Measurements from ENCODE around the gene MAP2K7. TPM values are rescaled to one million over a fixed set of nuclear protein-coding genes. Genes with fewer than 3 reads are reported as not detected.

MAP2K7 gene
- total RNA-seq, 1 experiment from 2014 or later, result 7.1 TPM

DNA sequence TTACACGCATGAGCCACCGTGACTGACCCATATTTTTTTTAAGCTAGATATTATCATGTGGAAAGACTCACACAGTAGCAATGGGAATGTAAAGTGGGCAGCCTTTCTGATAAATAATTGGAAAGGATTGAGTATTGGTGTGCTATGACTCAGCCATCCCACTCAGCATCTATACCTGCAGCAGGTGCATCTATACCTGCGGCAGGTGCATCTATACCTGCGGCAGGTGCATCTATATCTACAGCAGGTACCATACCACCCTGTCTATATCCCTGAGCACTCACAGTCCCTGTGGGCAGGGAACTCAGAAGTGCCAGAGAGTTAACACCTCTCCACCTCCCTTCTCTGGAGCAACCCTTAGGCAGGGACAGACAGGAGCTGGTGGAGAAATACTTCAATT is 20.6 kb upstream of the MAP2K7 start:
- DNase-seq (ENCODE audit: low spot score), result no peak

DNA sequence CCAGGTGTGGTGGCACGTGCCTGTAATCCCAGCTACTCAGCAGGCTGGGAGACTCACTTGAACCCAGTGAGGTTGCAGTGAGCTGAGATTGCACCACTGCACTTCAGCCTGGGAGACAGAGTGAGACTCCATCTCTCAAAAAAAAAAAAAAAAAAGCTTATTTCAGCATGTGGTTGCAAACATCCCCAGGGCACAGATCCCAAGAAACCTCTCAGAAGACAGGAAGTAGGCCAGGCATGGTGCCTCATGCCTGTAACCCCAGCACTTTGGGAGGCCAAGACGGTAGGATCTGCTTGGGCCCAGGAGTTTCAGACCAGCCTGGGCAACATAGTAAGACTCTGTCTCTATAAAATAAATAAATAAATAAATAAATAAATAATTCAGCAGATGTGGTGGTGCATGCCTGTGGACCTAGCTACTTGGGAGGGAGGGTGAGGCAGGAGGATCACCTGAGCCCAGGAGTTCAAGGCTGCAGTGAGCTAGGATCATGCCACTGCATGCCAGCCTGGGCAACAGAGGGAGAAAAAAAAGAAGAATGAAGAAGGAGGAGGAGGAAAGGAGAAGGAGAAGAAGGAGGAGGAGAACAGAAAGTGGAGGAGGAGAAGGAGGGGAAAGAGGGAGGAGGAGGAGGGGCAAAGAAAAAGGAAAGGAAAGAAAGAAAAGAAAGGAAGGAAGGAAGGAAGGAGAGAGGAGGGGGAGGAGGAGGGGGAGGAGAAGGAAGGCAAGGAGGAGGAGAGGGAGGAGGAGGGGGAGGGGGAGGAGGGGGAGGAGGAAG is 19.7 kb upstream of the MAP2K7 start:
- DNase-seq (ENCODE audit: low spot score), result no peak

DNA sequence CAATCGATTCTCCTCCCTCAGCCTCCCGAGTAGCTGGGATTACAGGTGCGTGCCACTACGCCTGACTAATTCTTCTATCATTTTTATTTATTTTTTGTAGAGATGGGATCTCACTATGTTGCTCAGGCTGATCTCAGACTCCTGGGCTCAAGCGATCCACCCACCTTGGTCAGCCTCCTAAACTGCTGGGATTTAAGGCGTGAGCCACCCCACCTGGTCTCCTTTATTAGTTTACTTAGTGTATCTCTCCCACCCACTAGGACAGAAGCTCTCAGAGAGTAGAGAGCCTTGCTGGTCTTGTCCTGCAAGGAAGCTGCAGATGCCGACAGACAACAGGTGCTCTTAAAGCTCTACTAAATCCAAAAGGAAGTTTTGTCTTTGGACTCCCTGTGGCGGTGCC is 17.9 kb upstream of the MAP2K7 start:
- DNase-seq (ENCODE audit: low spot score), result no peak

DNA sequence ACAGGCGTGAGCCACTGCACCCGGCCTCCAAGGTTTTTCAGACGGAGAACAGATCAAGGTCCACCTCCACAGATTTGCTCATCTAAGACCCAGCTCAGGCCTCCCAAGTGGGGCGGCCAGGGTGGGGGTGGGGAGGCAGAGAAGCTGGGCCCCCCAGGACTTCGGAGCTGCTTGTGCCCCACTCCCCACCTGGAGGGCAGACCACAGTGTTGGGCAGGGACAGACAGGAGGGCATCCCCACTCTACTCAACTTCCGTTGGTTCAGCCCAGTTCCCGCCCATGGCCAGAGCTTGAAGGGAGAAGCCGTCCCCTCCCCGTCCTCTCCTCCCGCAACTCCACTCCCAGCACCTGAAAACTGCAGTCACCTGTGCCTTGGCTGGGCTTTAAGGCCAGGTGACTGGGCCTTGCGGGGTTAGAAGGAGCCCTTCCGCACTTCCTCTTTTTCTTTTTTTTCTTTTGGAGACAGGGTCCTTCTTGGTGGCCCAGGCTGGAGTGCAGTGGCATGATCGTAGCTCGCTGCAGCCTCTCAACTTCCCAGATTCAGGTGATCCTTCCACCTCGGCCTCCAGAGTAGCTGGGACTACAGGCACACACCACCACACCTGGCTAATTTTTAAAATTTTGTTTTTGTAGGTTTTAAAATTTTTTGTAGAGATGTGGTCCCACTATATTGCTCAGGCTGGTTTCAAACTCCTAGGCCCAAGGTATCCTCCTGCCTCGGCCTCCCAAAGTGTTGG is 16.1 kb upstream of the MAP2K7 start:
- no peak for DNase-seq (ENCODE audit: low spot score)

DNA sequence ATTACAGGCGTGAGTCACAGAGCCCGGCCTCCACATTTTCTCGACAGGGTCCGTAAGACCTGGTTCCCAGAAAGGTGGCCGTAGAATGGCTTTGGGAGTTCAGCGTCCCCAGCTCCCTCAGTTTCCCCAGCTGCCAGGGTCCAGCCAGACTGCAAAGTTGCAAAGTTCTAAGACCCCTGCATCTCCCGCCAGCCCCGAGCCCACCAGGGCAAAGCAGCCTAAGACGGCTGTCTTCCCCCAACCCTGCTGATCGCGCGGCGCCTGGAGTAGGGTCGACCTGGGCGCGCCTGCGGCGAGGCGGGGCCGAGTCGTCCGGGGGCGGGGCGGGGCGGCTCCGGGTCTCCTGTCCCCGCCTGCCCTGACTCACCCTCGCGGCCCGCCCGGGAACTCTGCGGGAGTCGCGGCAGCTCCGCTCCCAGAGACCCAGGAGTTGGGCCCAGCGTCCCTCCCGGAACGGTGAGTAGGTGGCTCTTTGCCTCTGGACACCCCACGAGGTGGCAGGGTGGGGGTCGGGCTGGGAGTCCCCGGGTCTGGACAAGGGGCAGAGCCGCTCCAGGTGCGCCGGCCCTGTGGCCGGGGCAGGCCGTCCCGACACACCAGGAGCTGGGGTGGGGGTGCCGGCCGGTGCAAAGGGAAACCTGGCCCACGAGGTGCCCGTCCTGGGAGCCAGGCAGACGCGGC is 15.4 kb upstream of the MAP2K7 start, which contains the start of gene LRRC8E:
LRRC8E (plus strand) TSS at position 366 of the 681 bp plus-strand sequence. CDS start 7,094 bp downstream, outside the sequence.
- DNase-seq (ENCODE audit: low spot score), result peak; percentile 66

DNA sequence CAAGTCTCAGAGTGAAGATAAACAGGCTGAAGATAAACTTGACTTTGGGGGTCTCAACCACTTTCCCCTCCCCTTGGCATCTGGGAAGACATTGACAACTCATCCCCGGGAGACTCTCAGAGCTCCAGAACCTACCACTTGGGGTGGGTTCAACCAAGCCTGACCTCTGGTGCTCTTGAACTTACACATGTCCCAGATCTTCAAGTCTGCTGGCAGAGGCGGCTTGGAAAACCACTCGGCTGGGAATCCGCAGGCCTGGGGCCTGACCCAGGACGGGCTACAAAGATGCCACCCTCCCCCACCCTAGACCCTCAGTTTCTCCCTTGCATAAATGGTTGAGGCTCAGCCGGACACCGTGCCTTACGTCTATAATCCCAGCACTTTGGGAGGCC is 14.9 kb upstream of the MAP2K7 start:
- no peak for DNase-seq (ENCODE audit: low spot score)

DNA sequence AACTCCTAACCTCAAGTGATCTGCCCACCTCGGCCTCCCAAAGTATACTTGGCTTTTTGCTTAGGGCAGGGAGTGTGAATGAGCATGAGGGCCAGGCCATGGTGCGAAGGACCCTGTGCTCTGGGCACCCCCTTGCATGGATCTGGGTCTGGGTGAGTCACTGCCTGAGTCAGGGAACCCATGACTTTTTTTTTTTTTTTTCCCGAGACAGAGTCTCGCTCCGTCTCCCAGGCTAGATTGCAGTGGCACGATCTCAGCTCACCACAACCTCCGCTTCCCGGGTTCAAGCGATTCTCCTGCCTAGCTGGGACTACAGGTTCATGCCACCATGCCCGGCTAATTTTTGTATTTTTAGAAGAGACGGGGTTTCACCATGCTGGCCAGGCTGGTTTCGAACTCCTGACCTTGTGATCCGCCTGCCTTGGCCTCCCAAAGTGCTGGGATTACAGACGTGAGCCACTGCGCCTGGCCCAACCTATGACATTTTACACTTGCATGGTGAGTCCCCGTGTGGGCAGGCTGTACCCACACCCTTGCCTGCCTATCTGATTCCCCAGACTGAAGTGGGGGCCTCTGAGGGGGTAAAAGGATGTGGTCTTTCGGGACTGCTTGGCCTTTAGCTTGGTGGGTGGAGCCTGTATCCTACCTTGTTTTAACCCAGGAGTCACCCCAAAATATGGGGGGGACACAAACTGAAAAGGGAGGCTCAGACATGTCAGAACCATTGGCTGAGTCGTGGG is 10.1 kb upstream of the MAP2K7 start:
- DNase-seq (ENCODE audit: low spot score), result peak; percentile 82

DNA sequence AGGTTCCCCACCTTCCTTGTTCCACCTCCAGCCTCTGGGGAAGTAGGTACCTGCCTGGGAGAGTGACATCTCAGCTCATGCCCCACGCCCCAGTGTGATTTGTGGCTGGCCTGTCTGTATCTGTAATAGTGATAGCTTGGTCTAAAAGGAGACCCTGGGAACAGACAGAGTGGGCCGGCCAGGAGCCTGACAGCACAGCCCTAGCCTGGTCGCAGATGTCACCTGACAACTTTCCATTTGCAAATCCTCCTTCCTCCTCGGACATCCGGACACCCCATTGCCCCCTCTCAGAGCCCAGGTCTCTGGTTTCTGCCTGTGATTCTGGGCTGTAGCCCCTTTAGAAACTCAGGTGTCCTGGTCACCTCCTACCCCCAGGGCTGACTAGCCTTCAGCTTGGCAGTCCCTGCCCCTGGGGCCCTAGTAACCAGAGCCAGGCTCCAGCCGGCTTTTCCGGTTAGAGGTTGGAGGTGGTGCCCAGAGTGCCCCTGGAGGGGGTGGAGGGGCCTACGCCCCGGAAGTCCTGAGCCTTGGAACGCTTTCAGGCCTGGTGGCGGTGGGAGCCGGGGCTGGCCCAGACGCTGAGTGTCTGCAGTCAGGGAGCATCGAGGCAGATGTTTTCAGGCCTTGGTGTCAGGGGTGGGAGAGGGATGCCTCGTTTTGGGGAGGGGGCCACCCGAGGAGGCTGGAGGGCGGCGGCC is 8.9 kb upstream of the MAP2K7 start:
- DNase-seq (ENCODE audit: low spot score), result no peak

DNA sequence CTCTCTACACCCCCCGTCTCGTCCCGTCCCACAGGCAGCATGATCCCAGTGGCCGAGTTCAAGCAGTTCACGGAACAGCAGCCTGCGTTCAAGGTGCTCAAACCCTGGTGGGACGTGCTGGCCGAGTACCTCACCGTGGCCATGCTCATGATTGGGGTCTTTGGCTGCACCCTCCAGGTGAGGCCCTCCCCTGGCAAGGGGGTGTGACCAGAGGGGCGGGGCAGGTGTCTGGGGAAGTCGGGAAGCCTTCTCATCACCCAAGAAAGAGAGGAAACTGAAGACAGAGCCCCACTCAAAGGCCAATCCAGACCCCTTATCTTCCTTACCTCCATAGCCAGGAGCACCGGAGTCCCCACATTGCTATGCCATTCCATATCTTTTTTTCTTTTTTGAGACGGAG is 8.1 kb upstream of the MAP2K7 start:
- no peak for DNase-seq (ENCODE audit: low spot score)

DNA sequence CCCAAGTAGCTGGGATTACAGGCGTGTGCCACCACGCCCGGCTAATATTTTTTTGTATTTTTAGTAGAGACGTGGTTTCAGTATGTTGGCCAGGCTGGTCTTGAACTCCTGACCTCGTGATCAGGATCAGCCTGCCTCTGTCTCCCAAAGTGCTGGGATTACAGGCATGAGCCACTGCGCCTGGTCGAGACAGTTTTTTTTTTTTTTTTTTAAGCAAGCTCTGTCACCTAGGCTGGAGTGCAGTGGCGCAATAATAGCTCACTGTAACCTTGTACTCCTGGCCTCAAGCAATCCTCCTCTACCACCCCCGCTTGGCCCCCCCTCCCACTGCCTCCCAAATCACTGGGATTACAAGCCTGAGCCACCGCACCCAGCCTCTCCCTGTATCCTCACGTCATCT is 6.4 kb upstream of the MAP2K7 start:
- DNase-seq (ENCODE audit: low spot score), result no peak

DNA sequence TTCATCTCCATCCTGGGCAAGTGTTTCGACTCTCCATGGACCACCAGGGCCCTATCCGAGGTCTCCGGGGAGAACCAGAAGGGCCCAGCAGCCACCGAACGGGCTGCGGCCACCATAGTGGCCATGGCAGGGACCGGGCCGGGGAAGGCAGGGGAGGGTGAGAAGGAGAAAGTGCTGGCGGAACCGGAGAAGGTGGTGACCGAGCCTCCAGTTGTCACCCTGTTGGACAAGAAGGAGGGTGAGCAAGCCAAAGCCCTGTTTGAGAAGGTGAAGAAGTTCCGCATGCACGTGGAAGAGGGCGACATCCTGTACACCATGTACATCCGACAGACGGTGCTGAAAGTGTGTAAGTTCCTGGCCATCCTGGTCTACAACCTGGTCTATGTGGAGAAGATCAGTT is 4.7 kb upstream of the MAP2K7 start:
- no peak for DNase-seq (ENCODE audit: low spot score)

DNA sequence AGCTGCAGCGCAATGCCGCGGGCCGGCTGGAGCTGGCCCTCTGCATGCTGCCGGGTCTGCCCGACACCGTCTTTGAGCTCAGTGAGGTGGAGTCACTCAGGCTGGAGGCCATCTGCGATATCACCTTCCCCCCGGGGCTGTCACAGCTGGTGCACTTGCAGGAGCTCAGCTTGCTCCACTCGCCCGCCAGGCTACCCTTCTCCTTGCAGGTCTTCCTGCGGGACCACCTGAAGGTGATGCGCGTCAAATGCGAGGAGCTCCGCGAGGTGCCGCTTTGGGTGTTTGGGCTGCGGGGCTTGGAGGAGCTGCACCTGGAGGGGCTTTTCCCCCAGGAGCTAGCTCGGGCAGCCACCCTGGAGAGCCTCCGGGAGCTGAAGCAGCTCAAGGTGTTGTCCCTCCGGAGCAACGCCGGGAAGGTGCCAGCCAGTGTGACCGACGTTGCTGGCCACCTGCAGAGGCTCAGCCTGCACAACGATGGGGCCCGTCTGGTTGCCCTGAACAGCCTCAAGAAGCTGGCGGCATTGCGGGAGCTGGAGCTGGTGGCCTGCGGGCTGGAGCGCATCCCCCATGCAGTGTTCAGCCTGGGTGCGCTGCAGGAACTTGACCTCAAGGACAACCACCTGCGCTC is 3.8 kb upstream of the MAP2K7 start:
- no peak for DNase-seq (ENCODE audit: low spot score)

DNA sequence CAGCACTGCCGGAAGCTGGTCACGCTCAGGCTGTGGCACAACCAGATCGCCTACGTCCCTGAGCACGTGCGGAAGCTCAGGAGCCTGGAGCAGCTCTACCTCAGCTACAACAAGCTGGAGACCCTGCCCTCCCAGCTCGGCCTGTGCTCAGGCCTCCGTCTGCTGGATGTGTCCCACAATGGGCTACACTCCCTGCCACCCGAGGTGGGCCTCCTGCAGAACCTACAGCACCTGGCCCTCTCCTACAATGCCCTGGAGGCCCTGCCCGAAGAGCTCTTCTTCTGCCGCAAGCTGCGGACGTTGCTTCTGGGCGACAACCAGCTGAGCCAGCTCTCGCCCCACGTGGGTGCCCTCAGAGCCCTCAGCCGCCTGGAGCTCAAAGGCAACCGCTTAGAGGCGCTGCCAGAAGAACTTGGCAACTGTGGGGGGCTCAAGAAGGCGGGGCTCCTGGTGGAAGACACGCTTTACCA is 3.2 kb upstream of the MAP2K7 start:
- no peak for DNase-seq (ENCODE audit: low spot score)

DNA sequence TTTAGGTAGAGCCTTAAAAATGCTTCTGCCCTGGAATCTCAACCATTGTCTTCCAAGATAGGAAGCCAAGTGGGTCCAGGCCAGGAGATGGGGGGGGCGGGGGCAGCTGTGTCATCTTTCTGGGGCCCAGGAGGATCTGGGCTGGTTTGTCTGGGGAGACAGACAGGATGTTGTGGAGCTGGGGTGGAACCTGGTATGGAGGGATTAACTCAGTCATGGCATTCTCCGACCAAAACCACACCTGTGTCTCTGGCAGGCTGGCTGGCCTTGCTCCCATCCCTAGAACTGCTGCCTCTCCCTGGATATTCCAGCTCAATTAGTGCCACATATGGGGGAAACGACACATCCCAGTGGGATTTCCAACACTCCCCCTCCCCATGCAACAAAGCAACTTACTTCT is 2.7 kb upstream of the MAP2K7 start:
- peak; percentile 45 for DNase-seq (ENCODE audit: low spot score)

DNA sequence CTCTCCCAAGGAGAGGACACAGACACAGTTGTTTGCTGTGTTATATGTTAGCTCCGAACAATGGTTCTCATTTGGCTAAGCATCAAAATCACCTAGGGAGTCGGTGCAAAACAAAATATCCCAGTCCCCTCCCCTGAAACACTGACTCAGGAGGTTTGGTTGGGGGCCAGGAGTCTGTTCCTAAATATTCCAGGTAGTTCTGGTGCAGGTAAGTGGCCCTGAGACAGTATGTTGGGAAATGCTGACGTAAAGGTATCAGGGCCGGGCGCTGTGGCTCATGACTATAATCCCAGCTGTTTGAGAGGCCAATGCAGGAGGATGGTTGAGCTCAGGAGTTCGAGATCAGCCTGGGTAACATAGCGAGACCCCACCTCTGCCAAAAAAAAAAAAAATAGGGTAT is 2.3 kb upstream of the MAP2K7 start:
- DNase-seq (ENCODE audit: low spot score), result no peak

DNA sequence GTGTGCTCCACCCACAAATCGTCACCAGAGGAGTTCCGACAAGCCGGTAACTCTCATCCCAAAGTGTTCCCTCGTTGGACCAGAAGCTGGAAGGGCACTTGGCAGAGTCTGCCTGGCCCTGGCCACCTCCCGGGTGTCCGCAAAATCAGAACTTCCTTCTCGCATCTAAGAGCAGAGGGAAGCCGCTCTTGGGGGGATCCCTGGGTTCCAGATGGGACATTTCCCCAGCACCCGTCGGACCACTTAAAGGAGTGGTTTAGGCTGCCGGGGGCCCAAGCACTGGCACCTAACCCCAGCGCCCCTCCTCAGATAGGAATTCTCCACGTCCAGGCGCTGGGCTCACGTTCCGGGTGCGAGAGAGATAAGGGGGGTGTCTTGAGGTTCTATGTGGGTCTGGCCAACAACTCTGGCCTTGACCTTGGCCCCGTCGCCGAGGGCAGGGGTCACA is 857 bp upstream of the MAP2K7 start:
- no peak for DNase-seq (ENCODE audit: low spot score)

DNA sequence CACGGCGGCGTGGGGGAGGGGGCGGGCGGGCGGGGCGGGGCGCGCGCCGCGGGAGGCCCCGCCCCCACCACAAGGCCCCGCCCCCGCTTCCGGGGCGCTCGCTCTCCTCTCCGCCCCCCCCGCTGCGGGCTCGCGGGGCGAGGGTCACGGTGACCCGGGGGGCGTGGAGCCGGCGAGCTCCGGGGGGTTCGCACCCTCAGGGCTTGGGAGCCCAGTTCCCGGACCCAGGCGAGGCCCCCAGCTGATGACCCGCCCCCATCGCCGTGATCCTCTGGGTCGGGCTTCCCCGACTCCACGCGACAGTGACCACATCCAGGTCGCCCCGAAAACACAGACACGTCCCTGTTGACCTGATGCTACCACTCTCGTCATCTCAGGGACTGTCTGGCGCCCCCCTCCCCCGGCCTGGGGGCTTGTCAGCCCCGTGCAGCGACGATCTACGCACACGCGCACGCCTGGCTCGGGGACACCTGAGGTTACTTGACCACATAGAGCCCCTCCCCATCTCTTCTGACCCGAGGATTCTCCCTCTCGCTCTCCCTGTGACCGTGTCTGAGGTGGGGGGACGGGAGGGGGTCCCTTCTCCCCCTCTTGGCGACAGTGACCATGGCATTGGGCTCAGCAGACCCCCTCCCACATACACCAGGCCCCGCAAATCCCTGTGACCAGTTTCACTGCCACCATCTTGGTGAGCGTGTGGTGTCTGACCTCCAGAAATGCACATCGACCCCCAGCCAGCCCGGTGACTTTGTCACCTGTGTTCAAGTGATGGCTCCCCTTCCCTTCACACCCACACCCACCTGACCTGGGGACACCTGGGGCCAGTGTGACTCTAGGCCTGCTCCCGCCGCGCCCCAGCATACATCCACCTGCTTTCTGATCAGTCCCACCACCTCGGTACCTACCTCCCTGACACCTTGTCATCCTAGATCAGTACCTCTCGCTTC is 670 bp downstream of the MAP2K7 start:
- no peak for DNase-seq (ENCODE audit: low spot score)

DNA sequence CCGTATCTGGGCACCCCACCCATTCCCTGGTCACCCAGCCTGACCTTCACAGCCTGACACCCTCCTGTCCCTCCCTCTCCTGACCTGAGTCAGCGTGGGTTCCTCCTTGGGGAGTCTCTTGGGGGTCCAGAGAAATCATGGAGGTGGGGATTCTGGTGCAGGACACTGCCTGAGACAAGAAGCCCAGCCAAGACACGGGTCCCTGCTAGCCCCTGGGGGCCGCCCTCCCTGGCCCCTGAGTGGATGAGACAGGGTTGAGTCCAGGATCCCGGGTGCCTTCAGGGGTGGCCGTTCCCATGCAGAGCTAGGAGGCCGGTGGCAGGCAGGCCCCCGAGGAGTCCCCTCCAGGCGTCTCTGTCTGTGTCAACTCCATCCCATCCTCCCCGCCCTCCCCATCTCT is 1.6 kb downstream of the MAP2K7 start:
- DNase-seq (ENCODE audit: low spot score), result no peak

DNA sequence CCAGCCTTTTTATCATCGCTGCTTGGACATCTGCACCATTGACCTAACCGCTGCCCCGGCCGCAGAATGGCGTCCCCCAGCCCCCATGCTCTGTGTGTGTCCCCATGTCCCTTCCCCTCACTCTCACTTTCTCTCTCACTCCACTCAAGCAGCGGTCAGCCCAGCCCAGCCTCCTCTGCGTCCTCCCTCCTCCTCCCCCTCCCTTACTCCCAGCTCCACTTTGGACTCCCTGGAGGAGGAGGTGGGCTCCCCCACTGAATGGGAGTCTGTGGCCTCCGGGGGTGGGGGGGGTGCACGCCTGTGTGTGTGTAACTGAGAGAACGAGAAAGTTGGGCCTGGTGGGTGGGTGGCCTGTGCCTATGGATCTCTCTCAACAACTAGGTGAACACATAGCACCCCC is 2.2 kb downstream of the MAP2K7 start:
- DNase-seq (ENCODE audit: low spot score), result no peak

DNA sequence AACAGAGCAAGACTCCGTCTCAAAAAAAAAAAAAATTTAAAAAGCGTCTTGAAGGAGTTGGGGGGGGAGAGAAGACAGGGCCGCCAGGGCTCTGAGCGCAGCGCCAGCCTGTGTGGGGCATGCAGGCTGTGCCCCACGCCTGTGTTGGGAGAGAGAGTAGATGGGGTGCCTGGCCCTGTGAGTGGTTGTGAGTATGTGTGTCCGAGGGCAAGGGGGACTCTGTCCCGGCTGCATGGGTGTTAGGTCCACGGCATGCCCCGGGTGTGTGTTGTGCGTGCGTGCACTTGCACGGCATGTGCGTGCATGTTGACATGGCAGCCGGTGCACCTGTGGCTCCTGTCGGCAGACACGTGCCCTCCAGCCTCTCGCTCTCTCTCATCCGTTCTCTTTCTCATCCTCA is 3.4 kb downstream of the MAP2K7 start:
- DNase-seq (ENCODE audit: low spot score), result no peak
